ENCODE measurements around the gene UBALD2.

The UBALD2 gene

DNA sequence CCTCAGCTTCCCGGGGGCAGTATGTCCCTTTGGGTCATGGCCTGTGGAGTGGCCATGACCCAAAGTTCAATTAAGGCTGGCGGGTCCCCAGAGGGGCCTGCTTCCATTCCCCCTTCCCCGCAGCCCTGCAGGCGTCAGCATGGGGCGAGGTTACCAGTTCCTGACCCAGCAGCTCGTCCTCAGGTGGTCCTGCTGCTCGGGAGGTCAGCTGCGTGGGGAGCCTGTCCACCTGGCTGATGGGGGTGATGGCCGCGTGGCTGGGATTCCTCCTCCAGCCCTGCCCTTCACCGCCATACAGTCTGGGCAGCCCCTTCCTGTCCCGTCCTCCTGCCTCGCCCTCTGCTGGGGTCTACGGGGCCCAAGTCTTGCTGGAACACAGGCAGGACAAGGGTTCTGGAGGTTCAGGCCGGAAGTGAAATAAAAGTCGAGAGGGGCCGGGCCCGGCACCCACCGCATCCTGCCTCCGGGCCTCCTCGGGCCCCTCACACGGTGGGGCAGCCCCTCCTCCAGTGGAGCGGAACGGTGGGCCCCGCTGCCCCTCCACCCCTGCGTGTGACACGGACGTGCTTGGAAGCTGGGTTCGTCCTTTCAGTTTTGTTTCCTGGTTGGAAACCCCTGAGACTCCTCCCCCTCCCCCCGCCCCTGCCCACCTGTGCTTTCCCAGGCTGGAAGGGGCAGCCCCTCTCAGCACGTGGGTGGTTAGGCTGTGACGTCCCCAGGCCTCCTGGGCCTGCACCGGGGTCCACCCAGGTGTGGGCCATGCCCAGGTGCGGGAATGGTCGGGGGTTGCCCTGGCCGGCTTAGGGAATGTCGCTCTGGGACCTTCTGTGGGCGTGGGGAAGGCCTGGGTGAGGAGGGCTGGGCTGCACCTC is 6.8 kb downstream of the UBALD2 start:
- DNase-seq, result peak; percentile 53 to 57 (median 55)
- peaks cover 71% of the 10 kb centered on the region for H3K4me1 ChIP-seq (ENCODE audit: control insufficient read depth, insufficient read depth, low read length, poor library complexity, severe bottlenecking)
- no peaks in the 10 kb centered on the region for H3K9me3 ChIP-seq (ENCODE audit: control insufficient read depth, low read length)
- no peaks in the 10 kb centered on the region for H3K27me3 ChIP-seq (replicated peaks; ENCODE audit: control insufficient read depth, insufficient read depth, low read length, poor library complexity, severe bottlenecking)
- H3K27ac ChIP-seq (ENCODE audit: insufficient read depth, low read length, poor library complexity, severe bottlenecking), result peak overlapping the region; percentile 87
- H3K36me3 ChIP-seq (ENCODE audit: control insufficient read depth, insufficient read depth, low read length), result peaks cover 14% of the 10 kb centered on the region
- H3K4me3 ChIP-seq (ENCODE audit: insufficient read depth, low read depth, low read length, poor library complexity, severe bottlenecking), result peak overlapping the region; percentile 48

DNA sequence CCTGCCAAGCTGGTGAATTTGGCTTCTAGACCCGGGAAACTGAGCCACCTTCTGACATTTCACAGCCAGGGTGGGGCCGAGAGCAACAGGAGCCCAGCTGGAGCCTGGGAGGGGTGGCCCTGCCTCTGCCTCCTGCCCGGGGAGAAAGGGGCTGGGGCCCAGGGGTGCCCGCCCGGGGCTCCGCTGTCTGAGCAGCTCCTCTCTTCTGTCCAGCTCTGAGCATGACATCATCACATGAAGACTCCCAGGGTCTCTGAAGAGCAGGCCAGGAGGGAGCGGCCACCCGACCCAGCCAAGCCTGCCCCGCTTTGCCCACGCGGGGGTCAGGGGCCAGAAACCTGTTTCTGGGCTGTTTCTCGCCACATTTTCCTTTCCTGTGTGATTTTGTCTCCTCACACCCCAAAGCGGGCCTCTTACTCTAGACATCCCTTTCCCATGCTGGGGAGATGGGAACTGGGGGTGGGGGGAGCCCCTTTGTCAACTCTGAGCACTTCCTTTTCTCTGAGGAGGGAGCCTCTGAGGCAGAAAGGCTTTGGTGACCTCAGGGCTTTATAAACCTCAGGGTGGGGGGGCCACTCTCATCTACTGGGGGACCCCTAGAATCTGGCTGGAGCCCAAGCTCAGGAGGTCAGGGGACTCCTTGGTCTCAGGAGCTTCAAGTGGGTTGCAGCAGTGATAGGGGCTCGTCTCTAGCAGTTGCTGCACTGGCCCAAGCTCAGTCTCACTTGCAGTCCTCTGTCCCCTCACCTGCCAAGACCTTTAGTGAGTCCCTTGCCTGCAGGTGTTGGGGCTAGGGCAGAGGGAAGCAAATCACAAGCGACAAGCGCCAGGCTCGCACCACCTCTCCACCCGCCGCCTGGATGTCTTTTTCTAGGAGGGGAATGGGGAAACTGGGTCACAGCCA is 7.6 kb downstream of the UBALD2 start:
- H3K4me3 ChIP-seq (ENCODE audit: insufficient read depth, low read depth, low read length, poor library complexity, severe bottlenecking), result peak overlapping the region; percentile 48
- peak in 1 of 3 donors; percentile 23 for DNase-seq
- H3K9me3 ChIP-seq (ENCODE audit: control insufficient read depth, low read length), result no peaks in the 10 kb centered on the region
- H3K36me3 ChIP-seq (ENCODE audit: control insufficient read depth, insufficient read depth, low read length), result peaks cover 12% of the 10 kb centered on the region
- H3K4me1 ChIP-seq (ENCODE audit: control insufficient read depth, insufficient read depth, low read length, poor library complexity, severe bottlenecking), result peaks cover 62% of the 10 kb centered on the region
- no peaks in the 10 kb centered on the region for H3K27me3 ChIP-seq (replicated peaks; ENCODE audit: control insufficient read depth, insufficient read depth, low read length, poor library complexity, severe bottlenecking)
- H3K27ac ChIP-seq (ENCODE audit: insufficient read depth, low read length, poor library complexity, severe bottlenecking), result peak overlapping the region; percentile 87

DNA sequence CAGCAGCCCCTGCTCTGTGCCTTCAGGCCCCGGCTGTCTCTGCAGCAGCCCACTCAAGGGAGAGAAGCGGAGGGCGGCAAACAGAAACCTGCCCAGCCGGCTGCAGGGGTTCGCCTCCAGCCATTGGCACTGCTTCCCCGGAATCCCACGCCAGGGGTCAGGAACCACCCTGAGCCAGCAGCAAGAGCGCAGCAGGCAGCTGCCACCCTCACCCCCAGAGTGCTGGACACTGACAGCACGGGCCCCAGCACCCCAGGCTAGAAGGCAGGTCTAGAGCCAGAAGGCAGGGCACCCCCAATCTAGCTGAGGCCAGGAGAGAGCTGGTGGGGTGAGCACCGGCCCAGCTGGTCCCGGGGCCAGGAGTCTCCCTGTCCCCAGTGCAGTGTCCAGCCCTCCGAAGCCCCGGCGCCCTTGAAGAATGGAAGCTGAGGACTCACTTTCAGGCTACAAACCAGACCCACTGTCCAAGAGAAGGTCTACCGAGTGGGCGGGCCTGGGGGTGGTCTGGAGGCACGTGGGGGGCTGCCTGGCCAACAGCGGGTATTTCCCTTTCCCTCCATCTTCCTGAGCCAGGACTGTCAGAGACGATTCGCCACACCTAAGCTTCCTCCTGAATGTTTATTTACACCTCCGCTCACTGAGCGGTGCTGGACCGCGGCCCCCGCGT is 8.4 kb downstream of the UBALD2 start:
- Histone ChIP-seq H3K4me1 (ENCODE audit: control insufficient read depth, insufficient read depth, low read length, poor library complexity, severe bottlenecking) (peaks cover 54% of the 10 kb centered on the region), H3K27ac (ENCODE audit: insufficient read depth, low read length, poor library complexity, severe bottlenecking) (peak overlapping the region; percentile 87), H3K4me3 (ENCODE audit: insufficient read depth, low read depth, low read length, poor library complexity, severe bottlenecking) (no peak overlapping the region), H3K27me3 (replicated peaks; ENCODE audit: control insufficient read depth, insufficient read depth, low read length, poor library complexity, severe bottlenecking) (no peaks in the 10 kb centered on the region), H3K36me3 (ENCODE audit: control insufficient read depth, insufficient read depth, low read length) (peaks cover 12% of the 10 kb centered on the region), H3K9me3 (ENCODE audit: control insufficient read depth, low read length) (no peaks in the 10 kb centered on the region)
- DNase-seq, result no peak

DNA sequence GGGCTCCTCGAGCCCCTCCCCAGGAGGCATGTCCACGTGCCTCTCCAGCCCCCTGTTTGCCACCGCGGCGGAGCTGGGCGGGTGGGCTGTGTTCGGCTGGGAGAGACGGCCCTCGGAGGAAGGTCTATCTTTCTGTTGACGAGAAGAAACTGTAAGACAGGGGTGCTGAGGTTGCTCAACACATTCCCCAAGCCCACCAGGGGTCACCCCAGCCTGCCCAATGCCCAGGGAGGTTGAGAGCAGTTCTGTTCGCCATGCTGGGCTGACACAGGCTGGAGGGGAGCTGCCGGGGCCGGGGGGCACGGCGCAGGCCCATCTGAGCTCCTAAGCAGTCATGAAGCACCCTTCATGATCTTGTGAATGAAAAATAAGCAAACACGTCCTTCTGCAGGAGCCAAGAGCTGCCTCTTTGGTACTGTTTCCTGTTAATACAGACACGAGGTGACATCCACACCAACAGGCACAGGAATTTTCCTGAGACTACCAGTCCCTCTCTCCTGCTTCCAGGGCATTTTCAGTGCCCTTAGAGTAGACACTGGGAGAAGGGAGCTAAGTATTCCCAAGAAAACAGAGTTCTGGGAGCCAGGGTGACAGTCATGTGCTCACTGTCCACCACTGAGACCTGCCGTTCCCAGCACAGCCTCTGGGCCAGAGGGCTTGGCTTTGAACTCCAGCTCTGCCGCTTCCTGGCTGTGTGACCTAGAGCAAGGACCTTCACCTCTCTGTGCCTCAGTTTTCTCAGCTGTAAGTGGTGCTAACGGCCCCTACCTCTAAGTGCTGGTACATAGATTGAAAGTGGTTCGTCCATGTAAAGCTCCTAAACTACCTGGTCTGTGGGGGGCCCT is 9.2 kb downstream of the UBALD2 start:
- H3K27me3 ChIP-seq (replicated peaks; ENCODE audit: control insufficient read depth, insufficient read depth, low read length, poor library complexity, severe bottlenecking), result no peaks in the 10 kb centered on the region
- no peak for DNase-seq
- H3K9me3 ChIP-seq (ENCODE audit: control insufficient read depth, low read length), result no peaks in the 10 kb centered on the region
- H3K4me3 ChIP-seq (ENCODE audit: insufficient read depth, low read depth, low read length, poor library complexity, severe bottlenecking), result no peak overlapping the region
- peaks cover 50% of the 10 kb centered on the region for H3K4me1 ChIP-seq (ENCODE audit: control insufficient read depth, insufficient read depth, low read length, poor library complexity, severe bottlenecking)
- H3K36me3 ChIP-seq (ENCODE audit: control insufficient read depth, insufficient read depth, low read length), result peaks cover 10% of the 10 kb centered on the region
- H3K27ac ChIP-seq (ENCODE audit: insufficient read depth, low read length, poor library complexity, severe bottlenecking), result peak overlapping the region; percentile 37

DNA sequence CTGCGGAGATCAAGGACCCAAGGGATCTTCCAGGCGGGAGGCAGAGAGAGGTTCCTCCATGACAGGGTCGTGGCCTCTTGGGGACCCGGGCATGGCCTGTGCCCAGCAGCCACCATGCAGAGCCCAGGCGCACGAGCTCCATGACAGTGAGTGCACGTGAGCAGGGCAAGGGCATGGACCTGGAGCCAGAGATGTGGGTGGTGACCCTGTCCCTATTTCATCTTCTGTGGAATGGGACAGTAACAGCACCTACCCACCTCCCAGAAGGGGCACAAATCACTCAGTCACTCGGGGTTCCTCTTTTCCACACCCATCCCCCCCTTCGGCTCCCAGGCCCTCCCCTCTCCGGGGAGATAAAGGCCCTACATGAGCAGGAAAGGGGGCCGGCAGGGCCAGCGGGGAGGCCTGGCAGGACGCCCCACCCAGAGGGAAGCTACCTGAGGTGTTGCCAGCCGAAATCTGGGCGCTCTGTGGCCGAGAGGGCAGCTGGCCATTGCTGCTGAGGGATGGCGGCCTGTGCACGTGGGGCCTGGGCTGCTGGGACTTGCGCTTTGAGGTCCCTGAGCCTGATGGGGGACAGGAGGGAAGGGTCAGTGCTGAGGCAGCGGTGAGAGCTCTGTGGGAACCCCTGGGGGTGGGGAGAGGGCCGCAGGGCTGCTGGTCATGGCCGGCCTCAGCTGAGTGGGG is 10.4 kb downstream of the UBALD2 start:
- H3K27me3 ChIP-seq (replicated peaks; ENCODE audit: control insufficient read depth, insufficient read depth, low read length, poor library complexity, severe bottlenecking), result no peaks in the 10 kb centered on the region
- H3K4me3 ChIP-seq (ENCODE audit: insufficient read depth, low read depth, low read length, poor library complexity, severe bottlenecking), result no peak overlapping the region
- H3K9me3 ChIP-seq (ENCODE audit: control insufficient read depth, low read length), result no peaks in the 10 kb centered on the region
- no peak overlapping the region for H3K27ac ChIP-seq (ENCODE audit: insufficient read depth, low read length, poor library complexity, severe bottlenecking)
- no peak for DNase-seq
- H3K36me3 ChIP-seq (ENCODE audit: control insufficient read depth, insufficient read depth, low read length), result peaks cover 3% of the 10 kb centered on the region
- H3K4me1 ChIP-seq (ENCODE audit: control insufficient read depth, insufficient read depth, low read length, poor library complexity, severe bottlenecking), result peaks cover 43% of the 10 kb centered on the region

DNA sequence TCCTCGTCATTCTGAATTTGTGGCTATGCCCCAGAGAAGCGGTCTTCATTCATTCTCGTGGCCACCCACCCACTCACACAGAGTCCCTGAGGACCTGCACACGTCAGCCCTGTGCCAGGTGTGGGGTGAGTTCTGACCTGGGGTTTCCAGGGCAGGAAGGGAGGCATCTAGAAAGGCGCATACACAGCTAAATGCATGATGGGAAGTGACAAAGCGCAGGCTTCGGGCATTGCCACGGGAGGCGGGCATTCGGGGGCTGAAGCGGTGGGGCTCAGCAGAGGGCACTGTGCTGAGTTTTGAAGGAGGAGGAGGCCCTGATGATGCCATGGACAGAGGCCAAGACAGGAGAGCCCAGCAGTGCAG is 10.9 kb downstream of the UBALD2 start:
- Histone ChIP-seq H3K4me3 (ENCODE audit: insufficient read depth, low read depth, low read length, poor library complexity, severe bottlenecking) (no peak overlapping the region), H3K4me1 (ENCODE audit: control insufficient read depth, insufficient read depth, low read length, poor library complexity, severe bottlenecking) (peaks cover 38% of the 10 kb centered on the region), H3K27ac (ENCODE audit: insufficient read depth, low read length, poor library complexity, severe bottlenecking) (no peak overlapping the region), H3K27me3 (replicated peaks; ENCODE audit: control insufficient read depth, insufficient read depth, low read length, poor library complexity, severe bottlenecking) (no peaks in the 10 kb centered on the region), H3K9me3 (ENCODE audit: control insufficient read depth, low read length) (no peaks in the 10 kb centered on the region), H3K36me3 (ENCODE audit: control insufficient read depth, insufficient read depth, low read length) (no peaks in the 10 kb centered on the region)
- DNase-seq, result no peak

DNA sequence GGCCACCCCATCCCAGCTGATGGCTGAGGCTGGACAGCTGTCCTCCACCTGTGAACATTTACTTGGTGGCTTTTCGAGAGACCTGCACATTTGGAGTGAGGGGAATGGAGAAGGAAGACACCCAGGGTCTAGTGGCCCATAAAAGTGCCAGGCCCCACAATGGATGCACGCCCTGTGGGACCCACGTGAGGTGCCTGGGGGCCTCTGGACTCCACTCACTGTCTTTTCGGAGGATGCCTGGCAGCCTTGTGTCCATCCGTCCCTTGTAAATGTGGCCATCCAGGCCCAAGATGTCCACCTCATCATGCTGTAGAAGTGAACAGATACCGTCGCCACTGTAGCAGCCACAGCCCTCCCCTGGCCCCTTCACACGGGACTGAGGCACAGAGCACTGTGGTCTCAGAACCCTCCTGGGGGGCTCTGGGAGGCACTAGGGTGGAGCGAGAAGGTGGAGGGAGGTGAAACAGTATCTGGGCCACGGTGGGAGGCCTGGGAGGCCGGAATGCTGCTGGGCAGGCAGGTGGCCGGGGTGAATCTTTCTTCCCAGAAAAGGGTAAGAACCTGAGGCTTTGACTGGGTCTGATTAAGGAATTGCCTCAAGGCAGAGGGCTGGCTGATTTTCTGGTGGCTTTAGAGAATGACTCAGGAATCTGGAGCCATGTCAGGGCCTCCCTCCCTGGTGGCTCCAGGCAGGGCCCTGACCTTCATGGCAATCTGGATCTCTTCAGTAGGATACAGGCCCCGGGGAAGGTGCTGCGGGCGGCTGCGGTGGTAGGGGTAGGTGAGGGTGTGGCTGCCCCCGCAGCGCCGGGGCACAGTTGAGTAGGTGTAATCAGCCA is 11.5 kb downstream of the UBALD2 start:
- no peaks in the 10 kb centered on the region for H3K27me3 ChIP-seq (replicated peaks; ENCODE audit: control insufficient read depth, insufficient read depth, low read length, poor library complexity, severe bottlenecking)
- no peak overlapping the region for H3K27ac ChIP-seq (ENCODE audit: insufficient read depth, low read length, poor library complexity, severe bottlenecking)
- H3K4me1 ChIP-seq (ENCODE audit: control insufficient read depth, insufficient read depth, low read length, poor library complexity, severe bottlenecking), result peaks cover 32% of the 10 kb centered on the region
- DNase-seq, result no peak
- H3K4me3 ChIP-seq (ENCODE audit: insufficient read depth, low read depth, low read length, poor library complexity, severe bottlenecking), result no peak overlapping the region
- no peaks in the 10 kb centered on the region for H3K36me3 ChIP-seq (ENCODE audit: control insufficient read depth, insufficient read depth, low read length)
- H3K9me3 ChIP-seq (ENCODE audit: control insufficient read depth, low read length), result no peaks in the 10 kb centered on the region

DNA sequence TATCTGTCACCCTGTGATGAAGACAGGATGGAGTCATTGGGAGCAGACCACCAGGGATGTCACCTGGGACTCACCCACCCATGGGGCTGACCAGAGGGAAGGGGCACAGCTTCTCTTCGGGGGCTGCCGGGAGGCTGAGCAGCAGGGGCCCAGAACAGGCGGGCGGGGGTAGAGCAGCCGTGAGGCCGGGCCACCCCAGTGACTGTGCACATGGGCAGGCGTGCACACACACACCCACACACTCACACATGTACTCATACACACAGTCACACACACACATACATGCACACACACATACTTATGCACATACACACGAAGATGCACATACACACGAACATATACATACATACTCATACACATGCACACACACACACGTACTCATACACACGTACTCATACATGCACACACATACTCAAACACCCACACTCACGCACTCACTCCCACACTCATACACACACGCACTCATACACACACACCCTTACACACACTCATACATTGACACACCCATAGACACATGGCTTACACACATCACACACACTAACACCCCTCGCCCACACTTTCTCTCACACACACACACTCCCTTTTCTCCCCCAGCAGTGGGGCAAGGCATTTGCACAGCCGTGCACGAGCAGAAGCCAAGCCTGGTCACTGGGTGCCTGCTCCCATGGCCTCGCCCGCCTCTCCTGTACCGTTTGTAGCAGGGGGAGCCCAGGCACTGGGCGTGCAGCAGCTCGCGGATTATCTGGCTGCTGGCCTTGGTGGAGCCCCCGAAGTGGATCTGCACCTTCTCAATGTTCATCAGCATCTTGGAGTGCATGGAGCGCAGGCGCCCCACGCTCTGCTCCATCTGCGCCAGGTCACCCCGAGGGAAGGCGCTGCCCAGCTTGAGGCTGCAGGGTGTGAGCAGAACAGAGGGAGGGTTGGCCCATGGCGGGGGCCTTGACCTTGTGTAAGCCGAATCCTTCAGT is 12.4 kb downstream of the UBALD2 start:
- peaks cover 24% of the 10 kb centered on the region for H3K4me1 ChIP-seq (ENCODE audit: control insufficient read depth, insufficient read depth, low read length, poor library complexity, severe bottlenecking)
- no peak overlapping the region for H3K4me3 ChIP-seq (ENCODE audit: insufficient read depth, low read depth, low read length, poor library complexity, severe bottlenecking)
- no peak overlapping the region for H3K27ac ChIP-seq (ENCODE audit: insufficient read depth, low read length, poor library complexity, severe bottlenecking)
- no peaks in the 10 kb centered on the region for H3K27me3 ChIP-seq (replicated peaks; ENCODE audit: control insufficient read depth, insufficient read depth, low read length, poor library complexity, severe bottlenecking)
- H3K36me3 ChIP-seq (ENCODE audit: control insufficient read depth, insufficient read depth, low read length), result no peaks in the 10 kb centered on the region
- no peaks in the 10 kb centered on the region for H3K9me3 ChIP-seq (ENCODE audit: control insufficient read depth, low read length)
- no peak for DNase-seq

Measured in effector memory CD4-positive, alpha-beta T cell (primary cell).